GM12878 (cell line): ENCODE results near the gene CLEC16A. TPM values are rescaled to one million over a fixed set of nuclear protein-coding genes. Genes with fewer than 3 reads are reported as not detected.

Experiments
- ATAC-seq: fragments of 200-7000 bp; cut with Tn5 transposase; 3 replicates; pipeline ENCODE4 v1.9.1; 2020; ENCODE audit warnings: mild to moderate bottlenecking, moderate library complexity
- BruUV-seq: library from RNA; stranded (reverse); fragments of 400-500 nt; replicated peaks from 2 replicates; lab custom pipeline; 2021; lab: Mats Ljungman, UMichigan
- CTCF ChIA-PET: fragments of 300-600 bp; sonication (Branson Sonifier 250); formaldehyde crosslinking; extraction: SDS; loops from one replicate; lab custom pipeline; 2021; ENCODE audit warnings: inconsistent platforms; lab: Yijun Ruan, JAX
- POLR2A ChIA-PET: fragments of 350-600 bp; formaldehyde crosslinking; extraction: SDS; loops from one replicate; lab custom pipeline; 2021; ENCODE audit warnings: inconsistent platforms; lab: Charles Lee
- RAD21 ChIA-PET: fragments of 300-600 bp; sonication (Branson Sonifier 250); formaldehyde crosslinking; loops from one replicate; lab custom pipeline; 2023; ENCODE audit warnings: antibody characterized with exemption; ENCODE audit not compliant: unreplicated experiment; lab: Charles Lee
- SMC1A ChIA-PET: fragments of 300-600 bp; sonication (Branson Sonifier 250); formaldehyde crosslinking; loops from one replicate; lab custom pipeline; 2023; ENCODE audit not compliant: unreplicated experiment, uncharacterized antibody; lab: Charles Lee
- DNase-seq: peaks from one replicate; pipeline ENCODE4 v3.0.0-alpha.2; 2011; ENCODE audit warnings: low read depth, low spot score
- FAIRE-seq: peaks from 3 replicates; lab custom pipeline; 2011; peaks lifted over from hg19 to GRCh38; lab: Jason Lieb, UNC
- H2AFZ ChIP-seq: 2 replicates; pipeline ENCODE4 v1.6.0; 2011; ENCODE audit warnings: low read depth, low read length, control low read depth; ENCODE audit not compliant: control insufficient read depth
- H3K27ac ChIP-seq: 2 replicates; pipeline ENCODE4 v1.5.1; 2011; ENCODE audit warnings: control low read depth; ENCODE audit not compliant: control insufficient read depth, insufficient read depth
- H3K27me3 ChIP-seq, 2 experiments: replicated peaks in 1 of 2; 2 replicates each; pipeline versions ENCODE4 v1.6.0 to v1.6.1; 2011; ENCODE audit warnings: low read length in 1 of 2; ENCODE audit not compliant: control insufficient read depth in 2 of 2, insufficient read depth in 2 of 2
- H3K36me3 ChIP-seq, 2 experiments: 2 replicates each; pipeline ENCODE4 v1.5.1; 2011; ENCODE audit warnings: low read length in 1 of 2; ENCODE audit not compliant: control insufficient read depth in 2 of 2, insufficient read depth in 2 of 2
- H3K4me1 ChIP-seq: 2 replicates; pipeline ENCODE4 v1.6.1; 2011; ENCODE audit warnings: mild to moderate bottlenecking, low read length, moderate library complexity, mixed read lengths; ENCODE audit not compliant: control insufficient read depth, insufficient read depth
- H3K4me2 ChIP-seq: 2 replicates; pipeline ENCODE4 v1.6.0; 2011; ENCODE audit warnings: control low read depth; ENCODE audit not compliant: control insufficient read depth, insufficient read depth
- H3K4me3 ChIP-seq: fragments of 200-600 bp; sonication (generic); 2 replicates; pipeline ENCODE4 v1.5.1; 2016
- H3K79me2 ChIP-seq: 2 replicates; pipeline ENCODE4 v1.6.0; 2011; ENCODE audit warnings: low read length; ENCODE audit not compliant: control insufficient read depth, insufficient read depth
- H3K9ac ChIP-seq: 2 replicates; pipeline ENCODE4 v1.8.0; 2011; ENCODE audit warnings: low read length, control low read depth, mixed read lengths; ENCODE audit not compliant: control insufficient read depth, insufficient read depth
- H3K9me3 ChIP-seq: replicated peaks from 3 replicates; pipeline ENCODE4 v1.5.1; 2011; ENCODE audit warnings: mild to moderate bottlenecking, low read length; ENCODE audit not compliant: control insufficient read depth, insufficient read depth
- H4K20me1 ChIP-seq: 2 replicates; pipeline ENCODE4 v1.6.0; 2011; ENCODE audit not compliant: control insufficient read depth, insufficient read depth
- EED ChIP-seq: sonication (generic); IDR thresholded peaks from 2 replicates; pipeline ENCODE4 v1.6.1; 2016; ENCODE audit warnings: antibody characterized with exemption, low read depth
- IKZF1 ChIP-seq: fragments of 450-650 bp; conservative IDR thresholded peaks from 2 replicates; pipeline ENCODE4 v1.6.1; 2017; ENCODE audit warnings: antibody characterized with exemption, mild to moderate bottlenecking
- IRF4 ChIP-seq: IDR thresholded peaks from 2 replicates; pipeline ENCODE4 v1.6.1; 2011; ENCODE audit warnings: low read depth, low read length
- LARP7 ChIP-seq: fragments of 450-650 bp; IDR thresholded peaks from 2 replicates; pipeline ENCODE4 v1.6.1; 2017; ENCODE audit warnings: mild to moderate bottlenecking
- MTA2 ChIP-seq: fragments of 450-650 bp; IDR thresholded peaks from 2 replicates; pipeline ENCODE4 v1.6.1; 2016; ENCODE audit warnings: low read depth, mild to moderate bottlenecking, moderate library complexity
- NFIC ChIP-seq: IDR thresholded peaks from 2 replicates; pipeline ENCODE4 v1.6.1; 2012; ENCODE audit warnings: low read depth, mild to moderate bottlenecking, inconsistent platforms, low read length, moderate library complexity
- PAX8 ChIP-seq: fragments of 450-650 bp; IDR thresholded peaks from 2 replicates; pipeline ENCODE4 v1.6.1; 2017; ENCODE audit warnings: mild to moderate bottlenecking, moderate library complexity
- POLR2AphosphoS5 ChIP-seq: IDR thresholded peaks from 2 replicates; pipeline ENCODE4 v1.6.1; 2011; ENCODE audit warnings: mild to moderate bottlenecking, low read length, inconsistent platforms
- RAD21 ChIP-seq: IDR thresholded peaks from 2 replicates; pipeline ENCODE4 v1.6.1; 2011; ENCODE audit warnings: mild to moderate bottlenecking, low read depth, low read length, moderate library complexity; ENCODE audit not compliant: insufficient read depth
- SMAD5 ChIP-seq: IDR thresholded peaks from 2 replicates; pipeline ENCODE4 v1.6.1; 2016; ENCODE audit warnings: antibody characterized with exemption, low read depth
- WRNIP1 ChIP-seq: IDR thresholded peaks from 2 replicates; pipeline ENCODE4 v1.6.1; 2011; ENCODE audit warnings: low read depth, low read length, improper control_type of control experiment, borderline replicate concordance
- ZBED1 ChIP-seq: IDR thresholded peaks from 2 replicates; pipeline ENCODE4 v1.6.1; 2016; ENCODE audit warnings: borderline replicate concordance
- WGBS: methylation state at CpG from one replicate; pipeline ENCODE4 v1.1.6; 2016; ENCODE audit warnings: low lambda C conversion rate; ENCODE audit not compliant: insufficient replicate concordance, insufficient coverage; ENCODE audit errors: missing lambda C conversion rate; 5-methylcytosine and 5-hydroxymethylcytosine counted together
- in situ Hi-C: fragments of 300-500 bp; cut with MboI; formaldehyde crosslinking; loops from 9 replicates; pipeline ENCODE4 v1.14.3; 2018; ENCODE audit warnings: mixed read lengths
- intact Hi-C: fragments of 100-400 bp; cut with micrococcal nuclease; formaldehyde crosslinking; loops from one replicate; pipeline ENCODE4 v1.14.2; 2022; ENCODE audit not compliant: unreplicated experiment
- polyA plus RNA-seq, 11 experiments: library from polyadenylated mRNA; depleted of rRNA in 4 of 11; unstranded in 6 of 11; stranded (reverse) in 5 of 11; fragments of >200 nt; fragmentation: Nextera tagmentation in 4 of 11; fragmentation: Illumina TruSeq in 1 of 11; extraction: Ambion mirVana in 4 of 11; extraction: Trizol in 1 of 11; gene quantifications; 1 replicate in 1 of 11; 2 replicates in 10 of 11; pipeline versions ENCODE4 v1.2.1 to v1.2.3, GENCODE V29; 2011 to 2016; ENCODE audit warnings: inconsistent platforms in 2 of 11, missing spikeins in 2 of 11, low read depth in 1 of 11
- total RNA-seq, 4 experiments: library from RNA; depleted of rRNA in 3 of 4; stranded (reverse); fragments of >200 nt in 3 of 4; fragmentation: Illumina TruSeq in 1 of 4; extraction: Trizol in 1 of 4; gene quantifications; 2 replicates each; pipeline versions ENCODE4 v1.2.1 to v1.2.3, GENCODE V29; 2013 to 2021

Gene CLEC16A
- total and polyA plus RNA-seq, 10 of the 15 experiments (the other 5 are each of a cell fraction or from before 2014, with no cell fraction given): 1.5 to 28.8 (median 19.2) TPM

- H3K36me3 ChIP-seq: no peaks in the 10 kb centered on the region
- 97% methylated on average over 4 of the region's 4 CpGs for WGBS
- intact Hi-C loops: no loop called here
- no peak overlapping the region for H3K4me2 ChIP-seq
- DNase-seq: no peak
- TF ChIP-seq WRNIP1: no peak
- no peak for TF ChIP-seq NFIC
- no peak for TF ChIP-seq SMAD5
- H3K27ac ChIP-seq: no peak overlapping the region
- CTCF ChIA-PET: no interaction called here
- in situ Hi-C loops: no loop called here
- peaks cover 39% of the 10 kb centered on the region for H3K4me1 ChIP-seq
- H3K79me2 ChIP-seq: no peaks in the 10 kb centered on the region
- no peaks in the 10 kb centered on the region for H4K20me1 ChIP-seq
- H3K4me3 ChIP-seq: no peak overlapping the region
- no peak overlapping the region for H2AFZ ChIP-seq
- POLR2A ChIA-PET: interaction anchor here (1.5 kb wide), 1 partner anchor 20 kb away, joined by 5 read pairs; no protein-coding TSS in a partner anchor
- no peak for ATAC-seq
- no peak overlapping the region for H3K9ac ChIP-seq
- H3K9me3 ChIP-seq: no peaks in the 10 kb centered on the region
- FAIRE-seq: no peak
- RAD21 ChIA-PET: interaction anchor here (1.1 to 1.2 kb wide), 2 partner anchors 22 to 25 kb away, joined by 3 read pairs; no protein-coding TSS in a partner anchor
- SMC1A ChIA-PET: interaction anchor here (1.3 to 2.0 kb wide), 3 partner anchors 22 to 179 kb away, joined by 3 to 7 read pairs (median 3); no protein-coding TSS in a partner anchor
- BruUV-seq: no TSS peak
- no peaks in the 10 kb centered on the region for H3K27me3 ChIP-seq
Measured at GRCh38 chr16:11229906-11230305, 285.5 kb downstream of the CLEC16A start.

- TF ChIP-seq IKZF1: 0 out of 2 replicates have a peak, but pooled peaks have one; percentile 5
- TF ChIP-seq LARP7: no peak
- TF ChIP-seq PAX8: no peak
- TF ChIP-seq IRF4: no peak
- TF ChIP-seq POLR2AphosphoS5: no peak
- TF ChIP-seq MTA2: no peak
- 0 out of 2 replicates have a peak, but pooled peaks have one; percentile 13 for TF ChIP-seq EED
- TF ChIP-seq RAD21: no peak
- TF ChIP-seq ZBED1: no peak
- ATAC-seq: no peak
- no peak overlapping the region for H3K4me3 ChIP-seq
- no peak overlapping the region for H2AFZ ChIP-seq
- no peak for DNase-seq
- H3K36me3 ChIP-seq: no peaks in the 10 kb centered on the region
- 83% methylated on average over 10 of the region's 10 CpGs for WGBS
- H3K9ac ChIP-seq: no peak overlapping the region
- no peaks in the 10 kb centered on the region for H4K20me1 ChIP-seq
- no peaks in the 10 kb centered on the region for H3K79me2 ChIP-seq
- no peak overlapping the region; the same call in 1 of the 2 replicates for H3K27ac ChIP-seq
- H3K9me3 ChIP-seq: no peaks in the 10 kb centered on the region
- FAIRE-seq: no peak
- POLR2A ChIA-PET: interaction anchor here (0.6 to 1.5 kb wide), 5 partner anchors 19 to 274 kb away, joined by 3 to 7 read pairs (median 3); no protein-coding TSS in a partner anchor
- RAD21 ChIA-PET: interaction anchor here (2.9 kb wide), 1 partner anchor 24 kb away, joined by 13 read pairs; the partner anchor contains the start of gene SOCS1
- no peaks in the 10 kb centered on the region for H3K27me3 ChIP-seq
- no TSS peak for BruUV-seq
- SMC1A ChIA-PET: interaction anchor here (0.7 to 2.0 kb wide), 4 partner anchors 26 to 180 kb away, joined by 3 to 7 read pairs (median 4); no protein-coding TSS in a partner anchor
- in situ Hi-C loops (no loop called here), intact Hi-C loops (no loop called here)
- H3K4me2 ChIP-seq: 0 out of 2 replicates have a peak overlapping the region, but pooled peaks have one; percentile 13
- CTCF ChIA-PET: interaction anchor here (0.7 to 0.8 kb wide), 2 partner anchors 17 to 22 kb away, joined by 3 read pairs; no protein-coding TSS in a partner anchor
- H3K4me1 ChIP-seq: peaks cover 26% of the 10 kb centered on the region
Measured at GRCh38 chr16:11231367-11231970, 287.1 kb downstream of the CLEC16A start.
